Central memory CD8-positive, alpha-beta T cell (primary cell): ENCODE data around the gene KIRREL3.

ENCODE experiments used
- ATAC-seq: fragments of 150-1000 bp; cut with Tn5 transposase; replicated peaks from 2 replicates; pipeline ENCODE4 v1.10.0; 2022; ENCODE audit warnings: mild to moderate bottlenecking, moderate FRiP score, moderate number of reproducible peaks; ENCODE audit not compliant: poor library complexity, severe bottlenecking; ENCODE audit errors: extremely low read depth
- DNase-seq, 2 donors: peaks; one replicate each; pipeline ENCODE4 v3.0.0; 2021; ENCODE audit warnings: low spot score in 2 of 2
- H3K27ac Mint-ChIP-seq: one replicate; pipeline ENCODE4 v1.8.0; 2022; ENCODE audit warnings: low read depth, mild to moderate bottlenecking, moderate library complexity, mixed read lengths
- H3K27me3 Mint-ChIP-seq: one replicate; pipeline ENCODE4 v1.8.0; 2022; ENCODE audit warnings: mixed read lengths
- H3K36me3 Mint-ChIP-seq: one replicate; pipeline ENCODE4 v1.8.0; 2022; ENCODE audit warnings: mild to moderate bottlenecking, moderate library complexity, mixed read lengths; ENCODE audit not compliant: insufficient read depth
- H3K4me1 Mint-ChIP-seq: one replicate; pipeline ENCODE4 v1.8.0; 2022; ENCODE audit warnings: mixed read lengths
- H3K4me3 Mint-ChIP-seq: one replicate; pipeline ENCODE4 v1.8.0; 2022; ENCODE audit warnings: mild to moderate bottlenecking, moderate library complexity, mixed read lengths
- H3K9me3 Mint-ChIP-seq: one replicate; pipeline ENCODE4 v1.8.0; 2022; ENCODE audit warnings: mixed read lengths

Gene KIRREL3

GRCh38 chr11:126438272-126438671 lies 562.3 kb downstream of the KIRREL3 start:
- no peak for DNase-seq
- Mint-ChIP-seq H3K27me3 (no peaks in the 10 kb centered on the region), H3K36me3 (no peaks in the 10 kb centered on the region), H3K4me3 (no peak overlapping the region), H3K9me3 (no peaks in the 10 kb centered on the region), H3K4me1 (peaks cover 7% of the 10 kb centered on the region), H3K27ac (no peak overlapping the region)
- ATAC-seq: no peak

- H3K27me3 Mint-ChIP-seq: no peaks in the 10 kb centered on the region
- H3K9me3 Mint-ChIP-seq: no peaks in the 10 kb centered on the region
- peaks cover 7% of the 10 kb centered on the region for H3K4me1 Mint-ChIP-seq
- ATAC-seq (no peak), DNase-seq (no peak)
- no peak overlapping the region for H3K27ac Mint-ChIP-seq
- H3K4me3 Mint-ChIP-seq: no peak overlapping the region
- H3K36me3 Mint-ChIP-seq: no peaks in the 10 kb centered on the region
These were observed 562.8 kb downstream of the KIRREL3 start for GRCh38 chr11:126437731-126438130.

- Mint-ChIP-seq H3K27ac (no peak overlapping the region), H3K9me3 (no peaks in the 10 kb centered on the region), H3K4me1 (peaks cover 7% of the 10 kb centered on the region), H3K4me3 (no peak overlapping the region), H3K27me3 (no peaks in the 10 kb centered on the region), H3K36me3 (no peaks in the 10 kb centered on the region)
- ATAC-seq: no peak
- no peak for DNase-seq
These were observed 564.3 kb downstream of the KIRREL3 start for GRCh38 chr11:126436209-126436755.

- H3K4me1 Mint-ChIP-seq: no peaks in the 10 kb centered on the region
- DNase-seq (no peak), ATAC-seq (no peak)
- no peaks in the 10 kb centered on the region for H3K9me3 Mint-ChIP-seq
- no peaks in the 10 kb centered on the region for H3K36me3 Mint-ChIP-seq
- no peak overlapping the region for H3K4me3 Mint-ChIP-seq
- no peaks in the 10 kb centered on the region for H3K27me3 Mint-ChIP-seq
- no peak overlapping the region for H3K27ac Mint-ChIP-seq
These were observed 565.6 kb downstream of the KIRREL3 start for GRCh38 chr11:126434950-126435335.

GRCh38 chr11:126433989-126434949 lies 566.3 kb downstream of the KIRREL3 start:
- ATAC-seq (no peak), DNase-seq (no peak)
- no peak overlapping the region for H3K4me3 Mint-ChIP-seq
- H3K4me1 Mint-ChIP-seq: no peaks in the 10 kb centered on the region
- no peaks in the 10 kb centered on the region for H3K36me3 Mint-ChIP-seq
- H3K27ac Mint-ChIP-seq: no peak overlapping the region
- no peaks in the 10 kb centered on the region for H3K9me3 Mint-ChIP-seq
- H3K27me3 Mint-ChIP-seq: no peaks in the 10 kb centered on the region

- Mint-ChIP-seq H3K4me3 (no peak overlapping the region), H3K27ac (no peak overlapping the region), H3K27me3 (no peaks in the 10 kb centered on the region), H3K9me3 (no peaks in the 10 kb centered on the region), H3K4me1 (no peaks in the 10 kb centered on the region), H3K36me3 (no peaks in the 10 kb centered on the region)
- DNase-seq (no peak), ATAC-seq (no peak)
These were observed 567.2 kb downstream of the KIRREL3 start for GRCh38 chr11:126433244-126433846.

- Mint-ChIP-seq H3K27ac (no peak overlapping the region), H3K36me3 (peaks cover 3% of the 10 kb centered on the region), H3K27me3 (no peaks in the 10 kb centered on the region), H3K4me3 (no peak overlapping the region), H3K4me1 (no peaks in the 10 kb centered on the region), H3K9me3 (no peaks in the 10 kb centered on the region)
- DNase-seq (no peak), ATAC-seq (no peak)
These were observed 568.0 kb downstream of the KIRREL3 start for GRCh38 chr11:126432525-126432924.

- DNase-seq: no peak
- no peak for ATAC-seq
- H3K4me1 Mint-ChIP-seq: no peaks in the 10 kb centered on the region
- no peaks in the 10 kb centered on the region for H3K9me3 Mint-ChIP-seq
- H3K4me3 Mint-ChIP-seq: no peak overlapping the region
- no peaks in the 10 kb centered on the region for H3K27me3 Mint-ChIP-seq
- no peak overlapping the region for H3K27ac Mint-ChIP-seq
- H3K36me3 Mint-ChIP-seq: peaks cover 3% of the 10 kb centered on the region
These were observed 568.5 kb downstream of the KIRREL3 start for GRCh38 chr11:126432065-126432461.

- Mint-ChIP-seq H3K36me3 (peaks cover 3% of the 10 kb centered on the region), H3K27ac (no peak overlapping the region), H3K4me3 (no peak overlapping the region), H3K4me1 (no peaks in the 10 kb centered on the region), H3K9me3 (no peaks in the 10 kb centered on the region), H3K27me3 (no peaks in the 10 kb centered on the region)
- DNase-seq (no peak), ATAC-seq (no peak)
These were observed 569.0 kb downstream of the KIRREL3 start for GRCh38 chr11:126431401-126432064.

- Mint-ChIP-seq H3K4me3 (no peak overlapping the region), H3K27ac (no peak overlapping the region), H3K9me3 (no peaks in the 10 kb centered on the region), H3K27me3 (no peaks in the 10 kb centered on the region), H3K36me3 (peaks cover 3% of the 10 kb centered on the region), H3K4me1 (no peaks in the 10 kb centered on the region)
- DNase-seq (no peak), ATAC-seq (no peak)
These were observed 569.8 kb downstream of the KIRREL3 start for GRCh38 chr11:126430581-126431335.

- peak overlapping the region; percentile 41 for H3K27ac Mint-ChIP-seq
- peaks cover 5% of the 10 kb centered on the region for H3K36me3 Mint-ChIP-seq
- H3K9me3 Mint-ChIP-seq: no peaks in the 10 kb centered on the region
- DNase-seq: no peak
- H3K27me3 Mint-ChIP-seq: no peaks in the 10 kb centered on the region
- H3K4me1 Mint-ChIP-seq: no peaks in the 10 kb centered on the region
- H3K4me3 Mint-ChIP-seq: no peak overlapping the region
- ATAC-seq: no peak
These were observed 573.5 kb downstream of the KIRREL3 start for GRCh38 chr11:126426820-126427749.
